ENCODE measurements around the gene GALNT15. TPM values are rescaled to one million over a fixed set of nuclear protein-coding genes. Genes with fewer than 3 reads are reported as not detected.

The GALNT15 gene
- total RNA-seq, 1 donor from 2014 or later = not detected

DNA sequence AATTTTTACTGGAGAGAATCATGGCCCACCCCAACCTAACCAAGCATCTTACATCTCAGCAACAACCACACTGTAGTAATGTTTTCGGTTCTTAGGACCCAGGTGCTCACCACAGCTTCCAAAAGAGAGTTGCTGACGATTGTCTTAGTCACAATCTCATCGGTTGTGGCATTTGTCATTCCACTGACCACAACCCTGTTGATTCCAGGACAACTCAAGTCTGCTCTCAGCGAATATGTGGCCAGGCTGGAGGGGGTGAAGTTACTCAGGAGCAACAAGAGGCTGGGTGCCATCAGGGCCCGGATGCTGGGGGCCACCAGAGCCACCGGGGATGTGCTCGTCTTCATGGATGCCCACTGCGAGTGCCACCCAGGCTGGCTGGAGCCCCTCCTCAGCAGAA is 25.9 kb downstream of the GALNT15 start:
- H3F3A ChIP-seq (ENCODE audit: low read depth) = no peaks in the 10 kb centered on the region
- Mint-ChIP-seq H3K4me1 (peaks cover 10% of the 10 kb centered on the region), H3K27me3 (ENCODE audit: insufficient read depth, low read depth) (no peaks in the 10 kb centered on the region), H3K9me3 (no peaks in the 10 kb centered on the region), H3K27ac (no peak overlapping the region), H3K4me3 (no peak overlapping the region), H3K36me3 (no peaks in the 10 kb centered on the region)
- H3K4me1 ChIP-seq = peaks cover 7% of the 10 kb centered on the region
- no peak overlapping the region for H3K4me2 ChIP-seq
- no peaks in the 10 kb centered on the region for H3K36me3 ChIP-seq
- TF ChIP-seq EZH2phosphoT487 (IDR thresholded peaks at IDR 0.05) (no peak), EZH2 (IDR thresholded peaks at IDR 0.05) (no peak)
- TF ChIP-seq, protein P1, sequence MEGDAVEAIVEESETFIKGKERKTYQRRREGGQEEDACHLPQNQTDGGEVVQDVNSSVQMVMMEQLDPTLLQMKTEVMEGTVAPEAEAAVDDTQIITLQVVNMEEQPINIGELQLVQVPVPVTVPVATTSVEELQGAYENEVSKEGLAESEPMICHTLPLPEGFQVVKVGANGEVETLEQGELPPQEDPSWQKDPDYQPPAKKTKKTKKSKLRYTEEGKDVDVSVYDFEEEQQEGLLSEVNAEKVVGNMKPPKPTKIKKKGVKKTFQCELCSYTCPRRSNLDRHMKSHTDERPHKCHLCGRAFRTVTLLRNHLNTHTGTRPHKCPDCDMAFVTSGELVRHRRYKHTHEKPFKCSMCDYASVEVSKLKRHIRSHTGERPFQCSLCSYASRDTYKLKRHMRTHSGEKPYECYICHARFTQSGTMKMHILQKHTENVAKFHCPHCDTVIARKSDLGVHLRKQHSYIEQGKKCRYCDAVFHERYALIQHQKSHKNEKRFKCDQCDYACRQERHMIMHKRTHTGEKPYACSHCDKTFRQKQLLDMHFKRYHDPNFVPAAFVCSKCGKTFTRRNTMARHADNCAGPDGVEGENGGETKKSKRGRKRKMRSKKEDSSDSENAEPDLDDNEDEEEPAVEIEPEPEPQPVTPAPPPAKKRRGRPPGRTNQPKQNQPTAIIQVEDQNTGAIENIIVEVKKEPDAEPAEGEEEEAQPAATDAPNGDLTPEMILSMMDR (IDR thresholded peaks at IDR 0.05) = no peak
- H3K4me3 ChIP-seq = no peak overlapping the region
- H4K20me1 ChIP-seq (ENCODE audit: low read depth) = no peaks in the 10 kb centered on the region
- no peaks in the 10 kb centered on the region for H3K9me3 ChIP-seq (ENCODE audit: low read depth)
- H3K27ac ChIP-seq = no peak overlapping the region
- H2AFZ ChIP-seq (replicated peaks) = no peak overlapping the region
- H3K9ac ChIP-seq = no peak overlapping the region
- H3K27me3 ChIP-seq = no peaks in the 10 kb centered on the region
- DNase-seq (ENCODE audit: low spot score) = no peak
- no peaks in the 10 kb centered on the region for H3K79me2 ChIP-seq (ENCODE audit: low read depth)

DNA sequence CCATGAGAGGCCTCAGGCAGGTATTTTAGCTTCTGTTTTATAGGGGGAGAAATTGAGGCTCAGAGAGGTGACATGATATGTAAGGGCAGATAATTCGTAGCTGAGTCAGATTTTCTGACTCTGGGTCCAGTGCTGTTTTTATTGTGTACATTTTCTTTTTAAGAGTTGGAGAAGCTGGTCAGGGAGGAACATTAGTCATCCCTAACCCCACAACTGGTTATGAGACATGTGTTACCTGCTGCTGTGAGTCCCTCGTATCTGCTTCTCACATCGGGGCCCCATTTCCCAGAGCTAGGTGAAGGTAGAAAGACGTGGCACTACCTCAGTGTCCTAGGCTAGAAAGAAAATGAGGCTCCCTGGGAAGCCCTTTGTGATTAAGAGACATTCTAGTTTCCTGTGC is 28.6 kb downstream of the GALNT15 start:
- Histone ChIP-seq H3K9me3 (ENCODE audit: low read depth) (no peaks in the 10 kb centered on the region), H3K4me1 (peaks cover 7% of the 10 kb centered on the region), H3K27ac (no peak overlapping the region), H3K27me3 (no peaks in the 10 kb centered on the region), H3K36me3 (no peaks in the 10 kb centered on the region), H3K4me3 (no peak overlapping the region), H2AFZ (replicated peaks) (peak overlapping the region; percentile 97), H3K4me2 (no peak overlapping the region), H4K20me1 (ENCODE audit: low read depth) (no peaks in the 10 kb centered on the region), H3K9ac (no peak overlapping the region), H3F3A (ENCODE audit: low read depth) (no peaks in the 10 kb centered on the region), H3K79me2 (ENCODE audit: low read depth) (no peaks in the 10 kb centered on the region)
- H3K27me3 Mint-ChIP-seq (ENCODE audit: insufficient read depth, low read depth) = no peaks in the 10 kb centered on the region
- peaks cover 10% of the 10 kb centered on the region for H3K4me1 Mint-ChIP-seq
- H3K27ac Mint-ChIP-seq = peak overlapping the region; percentile 70
- TF ChIP-seq, protein P1 (IDR thresholded peaks at IDR 0.05) = no peak
- TF ChIP-seq EZH2phosphoT487 (IDR thresholded peaks at IDR 0.05) (no peak), EZH2 (IDR thresholded peaks at IDR 0.05) (no peak)
- no peaks in the 10 kb centered on the region for H3K36me3 Mint-ChIP-seq
- no peak for DNase-seq (ENCODE audit: low spot score)
- H3K9me3 Mint-ChIP-seq = no peaks in the 10 kb centered on the region
- H3K4me3 Mint-ChIP-seq = no peak overlapping the region

DNA sequence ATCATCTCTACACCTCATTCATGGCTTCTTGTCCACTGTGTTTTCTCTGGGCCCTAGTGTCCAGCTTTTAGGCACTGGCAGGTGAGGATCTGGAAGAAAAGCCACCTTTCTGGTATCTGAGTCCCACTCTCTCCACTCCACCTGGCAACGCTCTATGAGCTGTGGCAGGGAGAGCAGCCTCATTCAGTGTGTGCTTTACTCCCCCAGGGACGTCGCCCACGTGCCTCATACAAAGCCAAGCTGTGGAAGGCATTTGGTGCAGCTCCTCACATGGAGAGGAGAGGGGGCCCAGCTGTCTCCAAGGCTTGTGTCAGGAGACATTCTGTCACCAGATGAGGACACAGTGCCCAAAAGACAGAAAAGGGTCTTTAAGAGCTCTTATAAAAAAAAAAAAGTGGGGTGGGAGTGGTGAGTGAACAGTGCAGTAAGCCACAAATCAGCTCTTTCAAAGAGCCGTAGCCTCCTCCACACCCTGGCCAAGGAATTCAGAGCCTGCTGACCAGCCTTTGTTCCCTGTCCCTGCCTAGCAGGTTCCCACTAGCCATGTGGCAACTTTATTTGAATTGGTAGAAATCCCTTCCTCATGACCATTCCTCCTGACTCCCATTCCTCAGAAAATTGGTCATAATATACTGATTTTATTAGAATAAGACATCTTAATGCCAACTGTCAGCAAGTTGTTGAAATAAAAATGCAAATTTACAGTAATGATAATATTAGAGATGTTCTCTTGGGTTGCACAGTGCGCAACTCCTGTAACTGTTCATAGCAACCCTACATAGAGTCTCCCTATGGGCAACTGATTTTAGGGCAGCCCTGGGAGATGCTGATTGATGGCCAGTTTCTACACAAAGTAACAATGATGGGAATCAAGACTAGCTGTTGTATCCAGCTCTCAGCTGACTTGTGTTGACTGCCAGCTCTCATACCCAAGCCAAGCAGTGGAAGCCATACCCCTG is 29.5 kb downstream of the GALNT15 start:
- peak overlapping the region; percentile 76 for H3K27ac Mint-ChIP-seq
- H3K4me1 Mint-ChIP-seq = peaks cover 10% of the 10 kb centered on the region
- H3K9me3 Mint-ChIP-seq = no peaks in the 10 kb centered on the region
- no peaks in the 10 kb centered on the region for H3K36me3 Mint-ChIP-seq
- no peak overlapping the region for H3K27ac ChIP-seq
- no peak overlapping the region for H3K4me3 ChIP-seq
- peak overlapping the region; percentile 97 for H2AFZ ChIP-seq (replicated peaks)
- no peak overlapping the region for H3K4me2 ChIP-seq
- no peaks in the 10 kb centered on the region for H3K36me3 ChIP-seq
- peak; percentile 53 for DNase-seq (ENCODE audit: low spot score)
- H3K4me1 ChIP-seq = peaks cover 7% of the 10 kb centered on the region
- no peaks in the 10 kb centered on the region for H3K27me3 Mint-ChIP-seq (ENCODE audit: insufficient read depth, low read depth)
- H3K79me2 ChIP-seq (ENCODE audit: low read depth) = no peaks in the 10 kb centered on the region
- H3F3A ChIP-seq (ENCODE audit: low read depth) = no peaks in the 10 kb centered on the region
- TF ChIP-seq, protein P1 (IDR thresholded peaks at IDR 0.05) = no peak
- no peak for TF ChIP-seq EZH2phosphoT487 (IDR thresholded peaks at IDR 0.05)
- TF ChIP-seq EZH2 (IDR thresholded peaks at IDR 0.05) = no peak
- H4K20me1 ChIP-seq (ENCODE audit: low read depth) = no peaks in the 10 kb centered on the region
- no peak overlapping the region for H3K9ac ChIP-seq
- H3K27me3 ChIP-seq = no peaks in the 10 kb centered on the region
- no peaks in the 10 kb centered on the region for H3K9me3 ChIP-seq (ENCODE audit: low read depth)
- no peak overlapping the region for H3K4me3 Mint-ChIP-seq
